HCT116 (cell line): ENCODE data around the gene MYOT. TPM values are rescaled to one million over a fixed set of nuclear protein-coding genes. Genes with fewer than 3 reads are reported as not detected.

Experiments used
- ATAC-seq: fragments of 200-7000 bp; cut with Tn5 transposase; 2 replicates; pipeline ENCODE4 v1.9.1; 2020; ENCODE audit warnings: mild to moderate bottlenecking, moderate library complexity
- BruUV-seq: library from RNA; stranded (reverse); fragments of 400-500 nt; replicated peaks from 2 replicates; lab custom pipeline; 2021; lab: Mats Ljungman, UMichigan
- CTCF ChIA-PET: fragments of 300-600 bp; sonication (Branson Sonifier 250); formaldehyde crosslinking; loops from one replicate; lab custom pipeline; 2021; ENCODE audit warnings: antibody characterized with exemption; lab: Charles Lee
- POLR2A ChIA-PET: fragments of 300-600, 350-600 bp; sonication (Branson Sonifier 250); formaldehyde crosslinking; loops from one replicate; lab custom pipeline; 2021; ENCODE audit warnings: antibody characterized with exemption; lab: Charles Lee
- RAD21 ChIA-PET, 2 experiments: fragments of 300-600 bp; sonication (Branson Sonifier 250); formaldehyde crosslinking; loops; one replicate each; lab custom pipeline; 2023; ENCODE audit warnings: low total read pairs in 2 of 2; ENCODE audit not compliant: uncharacterized antibody in 2 of 2, unreplicated experiment in 2 of 2, low non-redundant PET in 1 of 2; lab: Charles Lee
- DNase-seq: peaks from one replicate; pipeline ENCODE4 v3.0.0-alpha.2; 2010; ENCODE audit warnings: low read depth, low spot score
- H2AFZ ChIP-seq: fragments of 200-600 bp; shearing (Covaris generic), sonication (generic); 2 replicates; pipeline ENCODE4 v1.6.1; 2017; ENCODE audit warnings: low read depth, mixed run types, mixed read lengths, antibody characterized with exemption, low read length; ENCODE audit not compliant: poor library complexity, severe bottlenecking
- H3K27ac ChIP-seq: 2 replicates; pipeline ENCODE4 v1.5.1; 2012; ENCODE audit warnings: low read depth, low read length
- H3K27me3 ChIP-seq: fragments of 200-600 bp; sonication (generic); 2 replicates; pipeline ENCODE4 v1.6.1; 2016; ENCODE audit warnings: mixed run types, low read length, mixed read lengths; ENCODE audit not compliant: insufficient read depth
- H3K36me3 ChIP-seq, 2 experiments: fragments of 200-500 bp in 1 of 2; fragments of 200-600 bp in 1 of 2; sonication (Bioruptor generic) in 1 of 2; sonication (generic) in 1 of 2; 2 replicates each; pipeline versions ENCODE4 v1.5.1 to v1.6.1; 2014 to 2016; ENCODE audit warnings: low read length in 2 of 2, inconsistent platforms in 1 of 2, mixed read lengths in 1 of 2, mixed run types in 1 of 2; ENCODE audit not compliant: insufficient read depth in 2 of 2, control insufficient read depth in 1 of 2
- H3K4me1 ChIP-seq, 2 experiments: fragments of 200-600 bp in 1 of 2; sonication (generic) in 1 of 2; 2 replicates each; pipeline versions ENCODE4 v1.5.1 to v1.6.1; 2012 to 2017; ENCODE audit warnings: low read length in 2 of 2, inconsistent platforms in 1 of 2, mild to moderate bottlenecking in 1 of 2, mixed read lengths in 1 of 2, mixed run types in 1 of 2, moderate library complexity in 1 of 2; ENCODE audit not compliant: insufficient read depth in 2 of 2, control insufficient read depth in 1 of 2
- H3K4me2 ChIP-seq: fragments of 200-600 bp; sonication (generic); 2 replicates; pipeline ENCODE4 v1.6.1; 2017; ENCODE audit warnings: mixed run types, low read length, mixed read lengths
- H3K4me3 ChIP-seq, 2 experiments: fragments of 200-600 bp in 1 of 2; sonication (generic) in 1 of 2; replicated peaks in 1 of 2; 2 replicates each; pipeline ENCODE4 v1.5.1; 2011 to 2016; ENCODE audit warnings: low read length in 2 of 2, control low read depth in 1 of 2, low read depth in 1 of 2, mild to moderate bottlenecking in 1 of 2, mixed read lengths in 1 of 2, mixed run types in 1 of 2
- H3K79me2 ChIP-seq: fragments of 200-600 bp; sonication (generic); 2 replicates; pipeline ENCODE4 v1.6.1; 2017; ENCODE audit warnings: mild to moderate bottlenecking, mixed run types, low read length, moderate library complexity, mixed read lengths; ENCODE audit not compliant: insufficient read depth
- H3K9ac ChIP-seq: fragments of 200-600 bp; sonication (generic); 2 replicates; pipeline ENCODE4 v1.6.1; 2016; ENCODE audit warnings: low read length, mixed read lengths
- H3K9me2 ChIP-seq: fragments of 200-600 bp; sonication (generic), shearing (Covaris generic); 2 replicates; pipeline ENCODE4 v1.6.1; 2017; ENCODE audit warnings: mixed run types, mild to moderate bottlenecking, moderate library complexity; ENCODE audit not compliant: insufficient read depth
- H3K9me3 ChIP-seq, 2 experiments: fragments of 200-500 bp in 1 of 2; fragments of 200-600 bp in 1 of 2; sonication (Bioruptor generic) in 1 of 2; sonication (generic) in 1 of 2; 2 replicates each; pipeline ENCODE4 v1.6.1; 2014 to 2017; ENCODE audit warnings: low read length in 2 of 2, mixed read lengths in 2 of 2, inconsistent platforms in 1 of 2, low read depth in 1 of 2, mild to moderate bottlenecking in 1 of 2, mixed run types in 1 of 2, moderate library complexity in 1 of 2; ENCODE audit not compliant: control insufficient read depth in 1 of 2, insufficient read depth in 1 of 2
- H4K20me1 ChIP-seq: fragments of 200-600 bp; sonication (generic), shearing (Covaris generic); 2 replicates; pipeline ENCODE4 v1.6.1; 2017; ENCODE audit warnings: mixed run types, mild to moderate bottlenecking, moderate library complexity; ENCODE audit not compliant: insufficient read depth
- CEBPB ChIP-seq: IDR thresholded peaks from 2 replicates; pipeline ENCODE4 v1.6.1; 2012; ENCODE audit warnings: low read depth
- EZH2 ChIP-seq: fragments of 200-600 bp; sonication (generic); IDR thresholded peaks from 2 replicates; pipeline ENCODE4 v1.6.1; 2017; ENCODE audit warnings: antibody characterized with exemption, mixed run types
- FOSL1 ChIP-seq: IDR thresholded peaks from 2 replicates; pipeline ENCODE4 v1.6.1; 2012; ENCODE audit warnings: low read depth
- JUND ChIP-seq: IDR thresholded peaks from 2 replicates; pipeline ENCODE4 v1.6.1; 2012
- POLR2A ChIP-seq: IDR thresholded peaks from 2 replicates; pipeline ENCODE4 v1.7.0; 2011; ENCODE audit warnings: borderline replicate concordance; ENCODE audit not compliant: insufficient read depth, insufficient read length; ENCODE audit errors: extremely low read depth
- POLR2AphosphoS5 ChIP-seq: IDR thresholded peaks from 2 replicates; pipeline ENCODE4 v1.6.1; 2011; ENCODE audit warnings: mild to moderate bottlenecking, low read depth, low read length, moderate library complexity
- SIN3A ChIP-seq: IDR thresholded peaks from 2 replicates; pipeline ENCODE4 v1.6.1; 2012; ENCODE audit warnings: low read depth
- SP1 ChIP-seq: IDR thresholded peaks from 2 replicates; pipeline ENCODE4 v1.6.1; 2012; ENCODE audit warnings: low read depth
- SRF ChIP-seq: IDR thresholded peaks from 2 replicates; pipeline ENCODE4 v1.6.1; 2012; ENCODE audit warnings: low read depth
- YY1 ChIP-seq: IDR thresholded peaks from 2 replicates; pipeline ENCODE4 v1.6.1; 2011; ENCODE audit warnings: low read length, low read depth, moderate library complexity, mild to moderate bottlenecking; ENCODE audit not compliant: insufficient replicate concordance; ENCODE audit errors: extremely low read depth
- ZFX ChIP-seq: fragments of 450-650 bp; IDR thresholded peaks from 2 replicates; pipeline ENCODE4 v1.6.1; 2017
- ZNF274 ChIP-seq: fragments of 200-500 bp; sonication (Bioruptor generic); IDR thresholded peaks from 2 replicates; pipeline ENCODE4 v1.6.1; 2014; ENCODE audit warnings: mild to moderate bottlenecking, low read depth, low read length, inconsistent platforms
- intact Hi-C: fragments of 100-400 bp; cut with micrococcal nuclease; formaldehyde crosslinking; loops from 2 replicates; pipeline ENCODE4 v1.10.0; 2022
- total RNA-seq: library from RNA; stranded (reverse); gene quantifications from one replicate; pipeline ENCODE4 v1.2.1, GENCODE V29; 2021; ENCODE audit not compliant: unreplicated experiment
- TF ChIP-seq, protein P1 (sequence below): IDR thresholded peaks from 2 replicates; pipeline ENCODE4 v1.6.1; 2012
- TF ChIP-seq, protein P2 (sequence below), 3 experiments: fragments of 200-600 bp in 1 of 3; sonication (generic) in 1 of 3; IDR thresholded peaks in 2 of 3; conservative IDR thresholded peaks in 1 of 3; 2 replicates each; pipeline ENCODE4 v1.5.1; 2012 to 2017; ENCODE audit warnings: low read depth in 2 of 3, low read length in 2 of 3, antibody characterized with exemption in 1 of 3, borderline replicate concordance in 1 of 3, control low read depth in 1 of 3, mild to moderate bottlenecking in 1 of 3, mixed read lengths in 1 of 3, mixed run types in 1 of 3, moderate library complexity in 1 of 3; ENCODE audit not compliant: insufficient read depth in 1 of 3
- TF ChIP-seq, protein P3 (sequence below): IDR thresholded peaks from 2 replicates; pipeline ENCODE4 v1.6.1; 2011; ENCODE audit warnings: mild to moderate bottlenecking, low read length, moderate library complexity; ENCODE audit not compliant: insufficient replicate concordance; ENCODE audit errors: extremely low read depth
- TF ChIP-seq, protein P4 (sequence below): IDR thresholded peaks from 2 replicates; pipeline ENCODE4 v1.6.1; 2012; ENCODE audit warnings: low read depth

The MYOT gene
- total RNA-seq, 1 experiment from 2014 or later, result not detected

DNA sequence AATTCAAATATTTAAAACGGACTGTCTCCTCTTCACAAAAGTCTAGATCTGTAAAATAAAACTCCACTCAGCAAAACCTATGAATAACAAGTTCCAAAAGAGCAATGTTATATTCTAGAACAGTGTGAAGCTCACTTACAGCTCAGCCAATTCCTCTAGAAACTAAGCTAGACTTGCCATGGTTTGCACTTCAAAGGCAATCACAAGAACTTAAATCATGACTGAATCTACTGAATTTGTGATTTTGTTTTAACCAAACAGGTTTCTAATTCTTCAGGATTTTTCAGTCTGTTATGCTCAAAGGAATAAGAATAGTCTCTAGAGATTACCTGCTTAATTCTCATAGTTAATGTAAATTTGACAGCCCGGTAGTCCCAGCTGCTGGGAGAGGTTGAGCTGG lies 20.2 kb downstream of the MYOT start:
- no peaks in the 10 kb centered on the region for H3K9me2 ChIP-seq
- ATAC-seq (no peak), DNase-seq (no peak)
- no peaks in the 10 kb centered on the region for H3K36me3 ChIP-seq
- no peaks in the 10 kb centered on the region for H3K4me1 ChIP-seq
- no peaks in the 10 kb centered on the region for H3K9me3 ChIP-seq
- H2AFZ ChIP-seq, result no peak overlapping the region
- BruUV-seq, result no TSS peak
- no peaks in the 10 kb centered on the region for H3K79me2 ChIP-seq
- no peak overlapping the region for H3K9ac ChIP-seq
- ChIA-PET RAD21 (no interaction called here), CTCF (no interaction called here), POLR2A (no interaction called here)
- intact Hi-C loops, result no loop called here
- no peaks in the 10 kb centered on the region for H4K20me1 ChIP-seq
- no peaks in the 10 kb centered on the region for H3K27me3 ChIP-seq
- no peak overlapping the region for H3K4me2 ChIP-seq
- TF ChIP-seq, protein P1, sequence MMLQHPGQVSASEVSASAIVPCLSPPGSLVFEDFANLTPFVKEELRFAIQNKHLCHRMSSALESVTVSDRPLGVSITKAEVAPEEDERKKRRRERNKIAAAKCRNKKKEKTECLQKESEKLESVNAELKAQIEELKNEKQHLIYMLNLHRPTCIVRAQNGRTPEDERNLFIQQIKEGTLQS, result no peak
- TF ChIP-seq, protein P2, sequence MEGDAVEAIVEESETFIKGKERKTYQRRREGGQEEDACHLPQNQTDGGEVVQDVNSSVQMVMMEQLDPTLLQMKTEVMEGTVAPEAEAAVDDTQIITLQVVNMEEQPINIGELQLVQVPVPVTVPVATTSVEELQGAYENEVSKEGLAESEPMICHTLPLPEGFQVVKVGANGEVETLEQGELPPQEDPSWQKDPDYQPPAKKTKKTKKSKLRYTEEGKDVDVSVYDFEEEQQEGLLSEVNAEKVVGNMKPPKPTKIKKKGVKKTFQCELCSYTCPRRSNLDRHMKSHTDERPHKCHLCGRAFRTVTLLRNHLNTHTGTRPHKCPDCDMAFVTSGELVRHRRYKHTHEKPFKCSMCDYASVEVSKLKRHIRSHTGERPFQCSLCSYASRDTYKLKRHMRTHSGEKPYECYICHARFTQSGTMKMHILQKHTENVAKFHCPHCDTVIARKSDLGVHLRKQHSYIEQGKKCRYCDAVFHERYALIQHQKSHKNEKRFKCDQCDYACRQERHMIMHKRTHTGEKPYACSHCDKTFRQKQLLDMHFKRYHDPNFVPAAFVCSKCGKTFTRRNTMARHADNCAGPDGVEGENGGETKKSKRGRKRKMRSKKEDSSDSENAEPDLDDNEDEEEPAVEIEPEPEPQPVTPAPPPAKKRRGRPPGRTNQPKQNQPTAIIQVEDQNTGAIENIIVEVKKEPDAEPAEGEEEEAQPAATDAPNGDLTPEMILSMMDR (IDR thresholded peaks at IDR 0.05 in 2 of 3, conservative IDR thresholded peaks at IDR 0.05 in 1 of 3; ENCODE audit: borderline replicate concordance in 1 of 3, insufficient read depth in 1 of 3, low read depth in 2 of 3, low read length in 2 of 3), result no peak
- TF ChIP-seq ZFX (no peak), JUND (no peak), FOSL1 (no peak), ZNF274 (no peak), YY1 (no peak), POLR2AphosphoS5 (no peak), SIN3A (no peak), EZH2 (no peak), POLR2A (no peak), CEBPB (no peak), SP1 (no peak), SRF (no peak)
- TF ChIP-seq, protein P3, sequence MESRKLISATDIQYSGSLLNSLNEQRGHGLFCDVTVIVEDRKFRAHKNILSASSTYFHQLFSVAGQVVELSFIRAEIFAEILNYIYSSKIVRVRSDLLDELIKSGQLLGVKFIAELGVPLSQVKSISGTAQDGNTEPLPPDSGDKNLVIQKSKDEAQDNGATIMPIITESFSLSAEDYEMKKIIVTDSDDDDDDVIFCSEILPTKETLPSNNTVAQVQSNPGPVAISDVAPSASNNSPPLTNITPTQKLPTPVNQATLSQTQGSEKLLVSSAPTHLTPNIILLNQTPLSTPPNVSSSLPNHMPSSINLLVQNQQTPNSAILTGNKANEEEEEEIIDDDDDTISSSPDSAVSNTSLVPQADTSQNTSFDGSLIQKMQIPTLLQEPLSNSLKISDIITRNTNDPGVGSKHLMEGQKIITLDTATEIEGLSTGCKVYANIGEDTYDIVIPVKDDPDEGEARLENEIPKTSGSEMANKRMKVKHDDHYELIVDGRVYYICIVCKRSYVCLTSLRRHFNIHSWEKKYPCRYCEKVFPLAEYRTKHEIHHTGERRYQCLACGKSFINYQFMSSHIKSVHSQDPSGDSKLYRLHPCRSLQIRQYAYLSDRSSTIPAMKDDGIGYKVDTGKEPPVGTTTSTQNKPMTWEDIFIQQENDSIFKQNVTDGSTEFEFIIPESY, result no peak
- TF ChIP-seq, protein P4, sequence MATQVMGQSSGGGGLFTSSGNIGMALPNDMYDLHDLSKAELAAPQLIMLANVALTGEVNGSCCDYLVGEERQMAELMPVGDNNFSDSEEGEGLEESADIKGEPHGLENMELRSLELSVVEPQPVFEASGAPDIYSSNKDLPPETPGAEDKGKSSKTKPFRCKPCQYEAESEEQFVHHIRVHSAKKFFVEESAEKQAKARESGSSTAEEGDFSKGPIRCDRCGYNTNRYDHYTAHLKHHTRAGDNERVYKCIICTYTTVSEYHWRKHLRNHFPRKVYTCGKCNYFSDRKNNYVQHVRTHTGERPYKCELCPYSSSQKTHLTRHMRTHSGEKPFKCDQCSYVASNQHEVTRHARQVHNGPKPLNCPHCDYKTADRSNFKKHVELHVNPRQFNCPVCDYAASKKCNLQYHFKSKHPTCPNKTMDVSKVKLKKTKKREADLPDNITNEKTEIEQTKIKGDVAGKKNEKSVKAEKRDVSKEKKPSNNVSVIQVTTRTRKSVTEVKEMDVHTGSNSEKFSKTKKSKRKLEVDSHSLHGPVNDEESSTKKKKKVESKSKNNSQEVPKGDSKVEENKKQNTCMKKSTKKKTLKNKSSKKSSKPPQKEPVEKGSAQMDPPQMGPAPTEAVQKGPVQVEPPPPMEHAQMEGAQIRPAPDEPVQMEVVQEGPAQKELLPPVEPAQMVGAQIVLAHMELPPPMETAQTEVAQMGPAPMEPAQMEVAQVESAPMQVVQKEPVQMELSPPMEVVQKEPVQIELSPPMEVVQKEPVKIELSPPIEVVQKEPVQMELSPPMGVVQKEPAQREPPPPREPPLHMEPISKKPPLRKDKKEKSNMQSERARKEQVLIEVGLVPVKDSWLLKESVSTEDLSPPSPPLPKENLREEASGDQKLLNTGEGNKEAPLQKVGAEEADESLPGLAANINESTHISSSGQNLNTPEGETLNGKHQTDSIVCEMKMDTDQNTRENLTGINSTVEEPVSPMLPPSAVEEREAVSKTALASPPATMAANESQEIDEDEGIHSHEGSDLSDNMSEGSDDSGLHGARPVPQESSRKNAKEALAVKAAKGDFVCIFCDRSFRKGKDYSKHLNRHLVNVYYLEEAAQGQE, result no peak
- H3K4me3 ChIP-seq, result no peak overlapping the region
- H3K27ac ChIP-seq, result no peak overlapping the region
